ENCODE data around the gene MEGF8. TPM values are rescaled to one million over a fixed set of nuclear protein-coding genes. Genes with fewer than 3 reads are reported as not detected.

MEGF8 gene
- total and polyA plus RNA-seq, 10 of the 15 experiments (the other 5 are each of a cell fraction or from before 2014, with no cell fraction given) = 0.43 to 12.8 (median 2.7) TPM

DNA sequence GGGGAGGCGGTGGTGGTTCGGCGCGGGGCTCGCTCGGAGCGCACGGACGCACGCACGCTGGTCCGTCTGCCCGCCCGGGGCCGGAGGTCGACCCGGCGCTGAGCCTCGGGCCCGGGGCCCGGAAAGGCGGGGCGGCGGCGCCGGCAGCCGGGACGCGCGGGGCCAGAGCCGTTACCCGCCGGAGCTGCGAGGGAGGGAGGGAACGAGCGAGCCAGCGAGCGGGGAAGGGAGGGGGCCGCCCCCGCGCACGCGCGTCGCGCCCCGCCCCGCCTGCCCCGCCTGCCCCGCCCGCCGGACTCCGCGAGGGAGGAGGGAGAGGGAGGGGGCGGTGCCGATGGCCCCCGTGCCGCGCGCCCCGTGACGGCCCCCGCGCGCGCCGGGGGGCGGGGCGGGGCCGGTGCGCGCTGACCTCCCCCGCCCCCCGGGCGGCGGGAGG is 41.4 kb upstream of the MEGF8 start (continued):
- TF ChIP-seq MTA2 (IDR thresholded peaks at IDR 0.05; ENCODE audit: low read depth) = no peak
- peak; percentile 88 for TF ChIP-seq BACH1 (IDR thresholded peaks at IDR 0.05; ENCODE audit: borderline replicate concordance)

DNA sequence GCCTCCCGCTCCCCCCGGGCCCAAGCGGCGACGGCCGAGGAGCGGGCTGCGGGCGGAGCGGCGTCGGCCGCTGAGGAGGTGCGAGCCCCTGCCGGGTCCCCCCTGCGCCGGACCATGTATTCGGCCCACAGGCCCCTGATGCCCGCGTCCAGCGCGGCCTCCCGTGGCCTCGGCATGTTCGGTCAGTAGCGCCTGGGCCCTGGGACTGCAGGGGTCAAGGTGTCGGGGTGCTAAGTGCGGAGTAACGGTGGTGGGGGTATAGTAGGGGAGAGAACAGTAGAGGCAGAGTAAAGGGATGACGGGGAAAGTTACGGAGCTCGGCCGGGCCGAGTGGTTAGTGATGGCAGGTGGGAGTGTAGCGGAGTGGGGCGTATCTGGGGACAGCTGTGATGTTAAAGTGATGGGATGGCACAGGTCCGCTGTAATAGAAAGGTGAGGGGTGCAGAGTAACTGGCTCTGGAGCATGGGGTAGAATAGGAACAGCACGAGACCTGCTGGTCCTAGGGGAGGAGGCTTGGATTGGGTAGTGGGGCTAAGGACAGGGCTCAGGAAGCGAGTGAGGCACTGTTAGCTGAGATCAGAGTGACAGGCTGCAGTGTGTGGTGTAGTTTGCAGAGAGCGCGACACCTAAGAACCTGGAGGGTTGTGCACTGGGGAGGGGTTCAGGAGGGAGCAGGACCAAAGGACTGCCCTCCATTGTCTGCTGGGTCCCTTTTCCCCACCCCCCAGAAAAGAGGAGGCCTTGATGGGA is 40.7 kb upstream of the MEGF8 start:
- H3K79me2 ChIP-seq (ENCODE audit: control insufficient read depth, insufficient read depth, low read length) = peaks cover 30% of the 10 kb centered on the region
- under 1% methylated on average over 41 of the region's 41 CpGs for WGBS (ENCODE audit: insufficient coverage, insufficient replicate concordance, low lambda C conversion rate, missing lambda C conversion rate)
- TF ChIP-seq PBX3 (IDR thresholded peaks at IDR 0.05; ENCODE audit: insufficient replicate concordance, low read depth, low read length) = peak; percentile 19
- no peak for TF ChIP-seq SMARCA5 (IDR thresholded peaks at IDR 0.05)
- TF ChIP-seq, protein P1, sequence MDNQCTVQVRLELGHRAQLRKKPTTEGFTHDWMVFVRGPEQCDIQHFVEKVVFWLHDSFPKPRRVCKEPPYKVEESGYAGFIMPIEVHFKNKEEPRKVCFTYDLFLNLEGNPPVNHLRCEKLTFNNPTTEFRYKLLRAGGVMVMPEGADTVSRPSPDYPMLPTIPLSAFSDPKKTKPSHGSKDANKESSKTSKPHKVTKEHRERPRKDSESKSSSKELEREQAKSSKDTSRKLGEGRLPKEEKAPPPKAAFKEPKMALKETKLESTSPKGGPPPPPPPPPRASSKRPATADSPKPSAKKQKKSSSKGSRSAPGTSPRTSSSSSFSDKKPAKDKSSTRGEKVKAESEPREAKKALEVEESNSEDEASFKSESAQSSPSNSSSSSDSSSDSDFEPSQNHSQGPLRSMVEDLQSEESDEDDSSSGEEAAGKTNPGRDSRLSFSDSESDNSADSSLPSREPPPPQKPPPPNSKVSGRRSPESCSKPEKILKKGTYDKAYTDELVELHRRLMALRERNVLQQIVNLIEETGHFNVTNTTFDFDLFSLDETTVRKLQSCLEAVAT (IDR thresholded peaks at IDR 0.05) = 0 out of 2 replicates have a peak, but pooled peaks have one; percentile 52
- TF ChIP-seq POLR2AphosphoS5 (IDR thresholded peaks at IDR 0.05; ENCODE audit: low read length) = no peak
- no peak for TF ChIP-seq CEBPB (IDR thresholded peaks at IDR 0.05; ENCODE audit: borderline replicate concordance in 1 of 2, low read depth in 2 of 2, low read length in 2 of 2)
- no peak for TF ChIP-seq IRF3 (IDR thresholded peaks at IDR 0.05)
- TF ChIP-seq, protein P2, sequence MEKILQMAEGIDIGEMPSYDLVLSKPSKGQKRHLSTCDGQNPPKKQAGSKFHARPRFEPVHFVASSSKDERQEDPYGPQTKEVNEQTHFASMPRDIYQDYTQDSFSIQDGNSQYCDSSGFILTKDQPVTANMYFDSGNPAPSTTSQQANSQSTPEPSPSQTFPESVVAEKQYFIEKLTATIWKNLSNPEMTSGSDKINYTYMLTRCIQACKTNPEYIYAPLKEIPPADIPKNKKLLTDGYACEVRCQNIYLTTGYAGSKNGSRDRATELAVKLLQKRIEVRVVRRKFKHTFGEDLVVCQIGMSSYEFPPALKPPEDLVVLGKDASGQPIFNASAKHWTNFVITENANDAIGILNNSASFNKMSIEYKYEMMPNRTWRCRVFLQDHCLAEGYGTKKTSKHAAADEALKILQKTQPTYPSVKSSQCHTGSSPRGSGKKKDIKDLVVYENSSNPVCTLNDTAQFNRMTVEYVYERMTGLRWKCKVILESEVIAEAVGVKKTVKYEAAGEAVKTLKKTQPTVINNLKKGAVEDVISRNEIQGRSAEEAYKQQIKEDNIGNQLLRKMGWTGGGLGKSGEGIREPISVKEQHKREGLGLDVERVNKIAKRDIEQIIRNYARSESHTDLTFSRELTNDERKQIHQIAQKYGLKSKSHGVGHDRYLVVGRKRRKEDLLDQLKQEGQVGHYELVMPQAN (conservative IDR thresholded peaks at IDR 0.05) = 0 out of 2 replicates have a peak, but pooled peaks have one; percentile 31
- no peak for TF ChIP-seq FOXM1 (IDR thresholded peaks at IDR 0.05; ENCODE audit: low read depth, low read length)
- peak; percentile 48; the same call in 1 of the 2 replicates for TF ChIP-seq NBN (IDR thresholded peaks at IDR 0.05)
- TF ChIP-seq, protein P3, sequence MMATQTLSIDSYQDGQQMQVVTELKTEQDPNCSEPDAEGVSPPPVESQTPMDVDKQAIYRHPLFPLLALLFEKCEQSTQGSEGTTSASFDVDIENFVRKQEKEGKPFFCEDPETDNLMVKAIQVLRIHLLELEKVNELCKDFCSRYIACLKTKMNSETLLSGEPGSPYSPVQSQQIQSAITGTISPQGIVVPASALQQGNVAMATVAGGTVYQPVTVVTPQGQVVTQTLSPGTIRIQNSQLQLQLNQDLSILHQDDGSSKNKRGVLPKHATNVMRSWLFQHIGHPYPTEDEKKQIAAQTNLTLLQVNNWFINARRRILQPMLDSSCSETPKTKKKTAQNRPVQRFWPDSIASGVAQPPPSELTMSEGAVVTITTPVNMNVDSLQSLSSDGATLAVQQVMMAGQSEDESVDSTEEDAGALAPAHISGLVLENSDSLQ (IDR thresholded peaks at IDR 0.05) = peak; percentile 75
- TF ChIP-seq HDGF (IDR thresholded peaks at IDR 0.05) = peak; percentile 93

More for the DNA sequence above, 40.7 kb upstream of the MEGF8 start:
- CTCF ChIA-PET = interaction anchor here (0.8 to 1.6 kb wide), 4 partner anchors 11 to 152 kb away, joined by 3 to 7 read pairs (median 4); partner anchors contain the start of gene POU2F2
- SMC1A ChIA-PET (ENCODE audit: uncharacterized antibody, unreplicated experiment) = interaction anchor here (1.0 to 1.4 kb wide), 3 partner anchors 41 to 171 kb away, joined by 3 to 4 read pairs (median 3); partner anchors contain the start of gene POU2F2
- peaks cover 12 to 14% of the 10 kb centered on the region in 2 experiments for H3K36me3 ChIP-seq (ENCODE audit: control insufficient read depth in 2 of 2, insufficient read depth in 2 of 2, low read length in 1 of 2)
- POLR2A ChIA-PET = interaction anchor here (0.6 to 1.6 kb wide), 5 partner anchors 12 to 1021 kb away, joined by 3 to 6 read pairs (median 4); partner anchors contain the start of gene HNRNPUL1
- DNase-seq (ENCODE audit: low read depth, low spot score) = no peak
- peak overlapping the region; percentile 96 for H3K4me2 ChIP-seq (ENCODE audit: control insufficient read depth, insufficient read depth)
- no peak for ATAC-seq
- H3K9ac ChIP-seq (ENCODE audit: control insufficient read depth, insufficient read depth, low read length) = peak overlapping the region; percentile 66
- BruUV-seq (replicated peaks) = TSS peak; percentile 43
- H3K4me3 ChIP-seq = peak overlapping the region; percentile 96
- RAD21 ChIA-PET (ENCODE audit: unreplicated experiment) = interaction anchor here (1.0 to 1.4 kb wide), 2 partner anchors 42 to 155 kb away, joined by 3 to 5 read pairs; no protein-coding TSS in a partner anchor
- H3K9me3 ChIP-seq (replicated peaks; ENCODE audit: control insufficient read depth, insufficient read depth, low read length) = no peaks in the 10 kb centered on the region
- in situ Hi-C loops (cut with MboI) = no loop called here
- intact Hi-C loops (cut with micrococcal nuclease; ENCODE audit: unreplicated experiment) = loop anchor here (5.0 kb wide), 3 partner anchors 87 to 177 kb away; partner anchors contain the start of gene POU2F2
- no peaks in the 10 kb centered on the region for H3K27me3 ChIP-seq (replicated peaks in 1 of 2; ENCODE audit: control insufficient read depth in 2 of 2, insufficient read depth in 2 of 2, low read length in 1 of 2)
- peaks cover 38% of the 10 kb centered on the region for H3K4me1 ChIP-seq (ENCODE audit: control insufficient read depth, insufficient read depth, low read length)
- H3K27ac ChIP-seq (ENCODE audit: control insufficient read depth, insufficient read depth) = peak overlapping the region; percentile 71
- peak; percentile 7 for FAIRE-seq
- H4K20me1 ChIP-seq (ENCODE audit: control insufficient read depth, insufficient read depth) = no peaks in the 10 kb centered on the region; the same call in 1 of the 2 replicates
- H2AFZ ChIP-seq (ENCODE audit: control insufficient read depth, low read depth, low read length) = no peak overlapping the region

Measured in GM12878 (cell line).